GM18858 (cell line): Measurements from ENCODE around the gene THBD.
"Not testable (repeated sequence)": the region's sequence is repeated elsewhere in the genome, so short reads cannot be mapped to it uniquely, and the experiment has no call there.

Source experiments
- ATAC-seq: cut with Tn5 transposase; IDR thresholded peaks from one replicate; pipeline ENCODE4 v1.9.1; 2021; ENCODE audit not compliant: unreplicated experiment

THBD gene

GRCh38 chr20:23036371-23036770, 13.1 kb downstream of the THBD start:
- no peak for ATAC-seq

GRCh38 chr20:23035731-23036130, 13.7 kb downstream of the THBD start:
- ATAC-seq = no peak

GRCh38 chr20:23034721-23035671, 14.5 kb downstream of the THBD start, which contains the start of gene SSTR4:
Gene SSTR4 (plus strand): TSS chr20:23035312. CDS start chr20:23035484, 172 bp downstream.
- ATAC-seq = no peak

GRCh38 chr20:23033918-23034317, 15.6 kb downstream of the THBD start:
- no peak for ATAC-seq

GRCh38 chr20:23032750-23033078, 16.8 kb downstream of the THBD start:
- ATAC-seq = no peak

- no peak for ATAC-seq
These were observed 17.3 kb downstream of the THBD start for GRCh38 chr20:23032056-23032749.

- no peak for ATAC-seq
These were observed 18.1 kb downstream of the THBD start for GRCh38 chr20:23031346-23031745.

GRCh38 chr20:23029324-23029723, 20.1 kb downstream of the THBD start:
- ATAC-seq = no peak

- no peak for ATAC-seq
These were observed 21.1 kb downstream of the THBD start for GRCh38 chr20:23028392-23028791.

- no peak for ATAC-seq
These were observed 21.8 kb downstream of the THBD start for GRCh38 chr20:23027721-23028120.

- ATAC-seq = not testable (repeated sequence)
These were observed 24.0 kb downstream of the THBD start for GRCh38 chr20:23025503-23025902.

GRCh38 chr20:23024701-23025100, 24.8 kb downstream of the THBD start:
- no peak for ATAC-seq

- no peak for ATAC-seq
These were observed 25.8 kb downstream of the THBD start for GRCh38 chr20:23023621-23024177.

- no peak for ATAC-seq
These were observed 26.6 kb downstream of the THBD start for GRCh38 chr20:23022849-23023248.

- no peak for ATAC-seq
These were observed 27.5 kb downstream of the THBD start for GRCh38 chr20:23021951-23022350.

GRCh38 chr20:23021541-23021940, 27.9 kb downstream of the THBD start:
- ATAC-seq = no peak

GRCh38 chr20:23020230-23021018, 29.0 kb downstream of the THBD start:
- ATAC-seq = no peak

- ATAC-seq = no peak
These were observed 30.1 kb downstream of the THBD start for GRCh38 chr20:23019403-23019802.

GRCh38 chr20:23018941-23019340, 30.5 kb downstream of the THBD start:
- ATAC-seq = no peak

GRCh38 chr20:23018432-23018831, 31.0 kb downstream of the THBD start:
- no peak for ATAC-seq

GRCh38 chr20:23017516-23017915, 32.0 kb downstream of the THBD start:
- ATAC-seq = no peak
